ENCODE measurements around the gene NUP62CL. TPM values are rescaled to one million over a fixed set of nuclear protein-coding genes. Genes with fewer than 3 reads are reported as not detected.
A peak's percentile ranks its signal among the peaks of the same experiment; 100 is the strongest.
"Not testable (repeated sequence)": the region's sequence is repeated elsewhere in the genome, so short reads cannot be mapped to it uniquely, and the experiment has no call there.

The NUP62CL gene
- total RNA-seq, 1 donor from 2014 or later: 4.2 TPM

DNA sequence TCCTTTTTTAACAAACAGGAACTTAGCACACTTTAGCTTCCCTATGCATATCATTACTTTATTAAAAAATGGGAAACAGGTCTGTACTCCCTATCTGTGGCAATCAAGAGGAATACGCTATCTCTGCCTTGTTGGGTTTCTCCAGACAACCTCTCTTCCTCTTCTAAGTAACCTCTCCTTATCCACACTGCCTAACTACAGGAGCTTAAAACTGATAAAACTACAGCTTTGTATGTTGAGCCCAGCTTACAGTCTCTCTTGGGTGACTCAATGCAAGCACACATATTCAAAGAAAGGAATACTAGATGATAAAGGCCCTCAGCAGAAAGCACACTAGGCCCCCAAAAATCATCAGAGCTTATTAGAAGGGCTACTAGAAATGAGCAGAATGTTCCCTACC, 8.9 kb downstream of the NUP62CL start:
- no peak for TF ChIP-seq CTCF (conservative IDR thresholded peaks at IDR 0.05)
- Mint-ChIP-seq H3K36me3 (no peaks in the 10 kb centered on the region), H3K27ac (no peak overlapping the region), H3K4me1 (ENCODE audit: unreplicated experiment) (no peaks in the 10 kb centered on the region), H3K9me3 (no peaks in the 10 kb centered on the region), H3K27me3 (no peaks in the 10 kb centered on the region), H3K4me3 (no peak overlapping the region)
- no peak for DNase-seq (ENCODE audit: extremely low spot score, unreplicated experiment)

DNA sequence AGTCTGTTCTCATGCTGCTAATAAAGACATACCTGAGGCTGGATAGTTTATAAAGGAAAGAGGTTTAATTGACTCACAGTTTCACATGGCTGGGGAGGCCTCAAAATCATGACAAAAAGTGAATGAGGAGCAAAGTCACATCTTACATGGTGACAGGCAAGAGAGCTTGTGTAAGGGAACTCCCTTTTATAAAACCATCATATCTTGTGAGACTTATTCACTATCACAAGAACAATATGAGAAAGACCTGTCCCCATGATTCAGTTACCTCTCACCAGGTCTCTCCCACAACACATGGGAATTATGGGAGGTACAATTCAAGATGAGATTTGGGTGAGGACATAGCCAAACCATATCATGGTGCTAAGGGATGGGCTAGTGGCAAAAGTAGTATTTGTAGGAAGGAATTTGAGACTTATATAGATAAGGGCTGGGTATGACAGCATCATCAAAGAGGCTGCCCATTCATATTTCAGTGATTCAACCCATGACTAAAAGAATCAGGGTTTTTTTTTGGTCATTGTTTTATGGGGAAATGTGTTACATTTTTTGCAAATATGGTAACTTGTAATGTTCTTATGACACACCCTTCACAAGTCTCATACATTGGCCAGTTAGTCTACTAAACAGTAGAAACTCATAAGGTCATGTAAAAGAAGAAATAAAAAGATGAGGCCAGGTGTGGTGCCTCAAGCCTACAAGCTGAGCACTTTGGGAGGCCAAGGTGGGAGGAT, 34.7 kb downstream of the NUP62CL start:
- TF ChIP-seq CTCF (conservative IDR thresholded peaks at IDR 0.05): no peak
- Mint-ChIP-seq H3K4me1 (ENCODE audit: unreplicated experiment) (no peaks in the 10 kb centered on the region), H3K27ac (no peak overlapping the region), H3K4me3 (no peak overlapping the region), H3K27me3 (no peaks in the 10 kb centered on the region), H3K36me3 (no peaks in the 10 kb centered on the region), H3K9me3 (no peaks in the 10 kb centered on the region)
- no peak for DNase-seq (ENCODE audit: extremely low spot score, unreplicated experiment)

GRCh38 chrX:107168712-107169111, 37.5 kb downstream of the NUP62CL start:
- H3K4me3 Mint-ChIP-seq: no peak overlapping the region
- H3K9me3 Mint-ChIP-seq: no peaks in the 10 kb centered on the region
- H3K27me3 Mint-ChIP-seq: no peaks in the 10 kb centered on the region
- TF ChIP-seq CTCF (conservative IDR thresholded peaks at IDR 0.05): no peak
- DNase-seq (ENCODE audit: extremely low spot score, unreplicated experiment): no peak
- H3K27ac Mint-ChIP-seq: no peak overlapping the region
- no peaks in the 10 kb centered on the region for H3K4me1 Mint-ChIP-seq (ENCODE audit: unreplicated experiment)
- H3K36me3 Mint-ChIP-seq: peaks cover 3% of the 10 kb centered on the region

GRCh38 chrX:107168257-107168656, 38.0 kb downstream of the NUP62CL start:
- no peak overlapping the region for H3K4me3 Mint-ChIP-seq
- H3K9me3 Mint-ChIP-seq: no peaks in the 10 kb centered on the region
- H3K4me1 Mint-ChIP-seq (ENCODE audit: unreplicated experiment): no peaks in the 10 kb centered on the region
- no peak for TF ChIP-seq CTCF (conservative IDR thresholded peaks at IDR 0.05)
- no peaks in the 10 kb centered on the region for H3K27me3 Mint-ChIP-seq
- DNase-seq (ENCODE audit: extremely low spot score, unreplicated experiment): no peak
- H3K27ac Mint-ChIP-seq: no peak overlapping the region
- H3K36me3 Mint-ChIP-seq: peaks cover 3% of the 10 kb centered on the region

DNA sequence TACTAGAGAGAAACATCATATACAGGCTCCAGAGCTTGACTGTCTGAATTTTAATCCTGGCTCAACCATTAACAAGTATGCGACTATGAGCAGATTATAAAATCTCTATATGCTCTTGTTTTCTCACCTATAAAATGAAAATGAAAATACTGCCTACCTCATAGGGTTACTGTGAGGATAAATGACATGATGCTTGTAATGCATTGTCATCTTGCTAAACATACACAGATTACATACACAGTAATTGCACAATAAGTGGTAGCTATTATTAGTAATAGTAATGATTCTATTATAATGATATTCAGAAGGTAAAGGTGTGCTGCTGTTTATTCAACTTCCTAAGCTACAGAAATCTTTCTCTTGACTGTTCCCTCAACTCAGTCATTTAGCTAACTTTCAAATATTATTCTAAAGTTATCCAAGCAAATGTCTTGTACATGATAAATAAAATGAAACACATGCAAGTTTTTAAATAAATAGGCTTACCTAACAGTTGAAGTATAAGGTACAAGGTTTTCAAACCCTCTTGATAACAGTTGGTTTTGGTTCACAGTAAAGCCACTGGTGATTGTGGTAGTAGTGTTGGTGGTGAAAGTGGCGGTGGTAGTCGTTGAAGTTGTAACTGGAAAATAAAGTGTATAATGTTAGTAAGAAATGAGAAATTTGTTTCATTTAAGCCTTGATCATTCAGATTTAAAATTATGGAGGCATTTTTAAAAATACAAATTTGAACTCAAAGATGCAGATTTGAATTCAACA, 38.9 kb downstream of the NUP62CL start:
- H3K9me3 Mint-ChIP-seq: no peaks in the 10 kb centered on the region
- peaks cover 3% of the 10 kb centered on the region for H3K36me3 Mint-ChIP-seq
- no peaks in the 10 kb centered on the region for H3K27me3 Mint-ChIP-seq
- no peak for TF ChIP-seq CTCF (conservative IDR thresholded peaks at IDR 0.05)
- DNase-seq (ENCODE audit: extremely low spot score, unreplicated experiment): no peak
- H3K4me1 Mint-ChIP-seq (ENCODE audit: unreplicated experiment): no peaks in the 10 kb centered on the region
- H3K4me3 Mint-ChIP-seq: no peak overlapping the region
- no peak overlapping the region for H3K27ac Mint-ChIP-seq

GRCh38 chrX:107157618-107158017, 48.6 kb downstream of the NUP62CL start:
- H3K27me3 Mint-ChIP-seq; DNase-seq (ENCODE audit: extremely low spot score, unreplicated experiment); H3K4me3 Mint-ChIP-seq; H3K27ac Mint-ChIP-seq; H3K36me3 Mint-ChIP-seq; H3K4me1 Mint-ChIP-seq (ENCODE audit: unreplicated experiment); H3K9me3 Mint-ChIP-seq: not testable (repeated sequence)

DNA sequence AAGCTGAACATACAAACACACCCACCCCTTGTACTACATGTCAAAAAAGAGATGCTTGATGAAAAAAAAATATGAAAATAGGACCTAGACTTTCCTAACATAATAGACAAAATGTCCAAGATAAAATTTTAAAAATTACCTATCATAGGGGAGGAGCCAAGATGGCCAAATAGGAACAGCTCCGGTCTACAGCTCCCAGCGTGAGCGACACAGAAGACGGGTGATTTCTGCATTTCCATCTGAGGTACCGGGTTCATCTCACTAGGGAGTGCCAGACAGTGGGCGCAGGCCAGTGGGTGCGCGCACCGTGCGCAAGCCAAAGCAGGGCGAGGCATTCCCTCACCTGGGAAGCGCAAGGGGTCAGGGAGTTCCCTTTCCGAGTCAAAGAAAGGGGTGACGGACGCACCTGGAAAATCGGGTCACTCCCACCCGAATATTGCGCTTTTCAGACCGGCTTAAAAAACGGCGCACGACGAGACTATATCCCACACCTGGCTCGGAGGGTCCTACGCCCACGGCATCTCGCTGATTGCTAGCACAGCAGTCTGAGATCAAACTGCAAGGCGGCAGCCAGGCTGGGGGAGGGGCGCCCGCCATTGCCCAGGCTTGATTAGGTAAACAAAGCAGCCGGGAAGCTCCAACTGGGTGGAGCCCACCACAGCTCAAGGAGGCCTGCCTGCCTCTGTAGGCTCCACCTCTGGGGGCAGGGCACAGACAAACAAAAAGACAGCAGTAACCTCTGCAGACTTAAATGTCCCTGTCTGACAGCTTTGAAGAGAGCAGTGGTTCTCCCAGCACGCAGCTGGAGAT, 50.4 kb downstream of the NUP62CL start:
- not testable (repeated sequence) for H3K9me3 Mint-ChIP-seq; H3K36me3 Mint-ChIP-seq; H3K27ac Mint-ChIP-seq; DNase-seq (ENCODE audit: extremely low spot score, unreplicated experiment); H3K27me3 Mint-ChIP-seq; H3K4me1 Mint-ChIP-seq (ENCODE audit: unreplicated experiment)
- H3K4me3 Mint-ChIP-seq: peak overlapping the region; percentile 83
